Occipital lobe (tissue), 2 donors: ENCODE results near the gene SPSB4. TPM values are rescaled to one million over a fixed set of nuclear protein-coding genes. Genes with fewer than 3 reads are reported as not detected.

ENCODE experiments used
- DNase-seq: peaks from one replicate; lab custom pipeline; 2025; lab: John Stamatoyannopoulos, UW
- total RNA-seq: library from RNA; depleted of rRNA; stranded (reverse); fragments of >200 nt; gene quantifications from one replicate; pipeline ENCODE4 v1.2.3, GENCODE V29; 2014

SPSB4 gene
- total RNA-seq, 1 donor from 2014 or later = 8.3 TPM

DNA sequence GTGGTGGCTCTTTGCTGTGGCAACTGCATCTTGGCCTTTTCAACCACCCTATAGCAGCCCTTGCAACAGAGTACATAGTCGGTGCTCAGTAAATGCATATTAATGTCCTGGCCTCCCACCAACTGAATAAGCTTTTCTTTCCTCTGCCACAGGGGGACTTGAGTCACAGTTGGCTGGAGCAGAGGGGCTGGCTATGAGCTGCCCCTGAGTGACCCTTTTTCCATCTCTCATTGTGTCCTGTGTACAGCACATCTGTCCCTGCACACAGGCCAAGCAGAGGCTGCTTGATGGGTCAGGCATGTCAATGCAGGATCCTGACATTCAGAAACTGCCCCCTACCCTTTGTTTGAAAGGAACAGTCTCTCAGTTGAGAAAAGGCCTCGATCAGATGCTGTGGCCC, 22.4 kb downstream of the SPSB4 start:
- DNase-seq = no peak

DNA sequence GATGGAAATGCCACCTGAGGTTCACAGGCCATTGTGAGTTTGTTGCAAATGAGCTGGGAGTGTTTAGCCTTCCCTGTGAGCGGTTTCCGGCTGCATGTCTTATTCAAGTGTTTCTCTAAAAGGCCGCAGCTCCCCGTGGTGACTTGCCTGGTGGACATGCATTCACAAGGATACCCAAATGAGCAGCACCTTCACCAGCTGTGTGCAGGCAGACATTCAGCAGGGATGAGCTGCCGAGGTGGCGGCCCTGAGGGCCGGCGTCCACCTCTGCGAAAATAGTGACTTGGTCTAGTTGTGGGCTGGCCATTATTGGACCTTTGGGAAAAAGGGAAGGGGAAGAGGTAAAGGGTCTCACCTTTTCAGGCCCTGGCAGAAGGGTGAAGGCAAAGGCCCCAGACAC, 23.4 kb downstream of the SPSB4 start:
- no peak for DNase-seq

DNA sequence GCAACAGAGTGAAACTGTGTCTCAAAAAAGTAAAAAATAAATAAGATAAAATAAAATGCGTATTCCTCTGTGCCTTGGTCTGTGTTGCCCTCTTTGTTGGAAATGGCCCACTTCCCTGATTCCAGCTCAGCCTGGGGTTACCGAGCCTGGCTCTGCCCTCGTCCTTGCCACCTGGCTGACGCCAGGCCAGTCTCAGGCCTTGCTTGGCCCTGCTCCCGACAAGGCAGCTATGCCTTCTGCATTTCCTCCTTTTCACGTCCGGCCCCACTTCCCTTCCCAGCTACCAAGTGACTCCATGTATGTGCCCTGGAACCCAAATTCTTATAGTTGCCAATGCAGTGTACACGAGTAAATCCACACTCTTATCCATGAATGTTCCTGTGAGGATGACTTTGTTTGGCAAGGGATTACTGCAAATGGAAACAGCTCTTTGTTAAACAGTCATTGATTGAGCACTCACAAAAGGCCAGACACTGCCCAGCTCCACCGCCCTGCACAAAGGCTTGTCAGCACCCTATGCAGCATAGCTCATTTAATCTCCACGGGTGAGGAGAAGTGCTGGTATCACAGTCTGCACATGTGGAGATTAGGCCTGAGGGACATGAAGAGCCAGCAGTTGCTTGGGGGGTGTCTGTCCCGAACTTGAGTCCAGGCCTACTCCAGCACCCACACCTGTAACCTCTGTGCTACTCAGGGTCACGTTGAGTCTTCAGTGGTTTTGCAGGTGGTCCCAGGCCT, 25.1 kb downstream of the SPSB4 start:
- DNase-seq = no peak

DNA sequence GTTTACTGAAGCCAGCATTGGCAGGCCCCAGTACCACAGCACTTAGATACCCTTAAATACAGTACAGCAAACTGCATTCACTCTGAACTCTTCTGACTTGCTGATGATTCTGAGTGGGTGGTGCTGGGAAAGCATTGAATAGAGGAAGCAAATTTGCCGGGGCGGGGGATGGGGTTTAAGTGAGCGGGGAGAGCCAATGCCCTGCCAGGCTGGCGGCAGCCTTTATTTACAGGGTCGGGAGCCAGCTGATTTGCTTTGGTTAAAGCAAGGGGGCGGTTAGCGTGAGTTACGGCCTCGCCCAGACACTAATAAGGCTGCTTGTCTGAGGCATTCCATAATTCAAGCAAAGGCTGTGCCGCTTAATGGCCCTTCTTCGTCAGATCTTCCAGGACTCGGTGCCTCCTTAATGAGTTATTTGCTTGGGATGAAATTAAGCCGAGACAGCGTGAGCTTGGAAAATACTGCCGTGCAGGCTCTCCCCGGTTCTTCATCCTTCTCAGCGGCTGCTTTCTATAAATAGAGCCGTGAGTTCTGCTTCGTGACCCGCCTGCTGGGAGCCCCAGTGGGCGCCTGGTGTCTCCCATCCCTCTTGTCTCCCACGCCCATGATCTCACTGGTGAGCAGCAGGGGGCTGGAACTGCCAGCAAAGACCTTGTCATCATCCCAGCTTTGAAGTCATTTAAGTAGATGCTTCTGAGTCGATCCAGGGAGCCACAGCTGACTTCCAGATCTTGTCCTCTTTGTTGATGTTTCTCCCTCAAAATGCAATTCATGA, 25.8 kb downstream of the SPSB4 start:
- peak; percentile 80 for DNase-seq

DNA sequence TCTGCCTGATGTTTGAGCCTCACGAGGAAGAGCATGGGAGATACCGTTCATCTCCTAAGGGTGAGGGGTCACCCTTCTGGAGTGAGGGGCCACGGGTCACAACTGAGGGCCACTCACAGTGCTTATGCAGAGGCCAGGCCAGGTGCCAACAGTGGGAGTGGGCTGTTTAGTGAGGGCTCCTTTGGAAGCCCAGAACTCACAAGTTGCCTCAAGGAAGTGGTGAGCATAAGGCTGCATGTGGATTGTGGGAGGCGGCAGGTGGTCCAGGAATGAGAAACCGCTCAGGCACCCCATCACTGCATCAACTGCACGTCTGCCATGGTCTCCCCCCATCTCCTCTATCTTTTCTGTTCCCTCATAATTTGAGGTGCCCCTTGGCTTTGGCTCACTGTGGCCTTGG, 26.5 kb downstream of the SPSB4 start:
- no peak for DNase-seq

DNA sequence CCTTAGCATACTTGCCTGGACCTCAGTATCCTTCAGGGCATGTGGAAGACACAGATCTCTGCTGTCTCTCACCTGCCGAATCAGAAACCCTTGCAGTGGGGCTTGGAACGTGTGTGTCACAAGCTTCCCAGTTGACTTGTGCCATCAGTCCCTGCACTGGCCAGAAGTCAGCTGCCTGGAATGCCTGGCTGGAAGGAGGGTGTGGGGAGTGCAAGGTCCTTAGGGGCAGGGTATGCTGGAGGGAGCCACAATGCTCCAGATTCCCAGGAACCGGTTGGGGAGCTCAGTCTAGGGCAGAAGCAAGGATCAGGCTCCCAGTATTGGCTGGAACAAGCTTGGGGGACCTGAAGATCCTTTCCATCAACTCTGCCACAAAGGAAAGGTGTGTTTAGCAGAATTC, 27.1 kb downstream of the SPSB4 start:
- DNase-seq = no peak

DNA sequence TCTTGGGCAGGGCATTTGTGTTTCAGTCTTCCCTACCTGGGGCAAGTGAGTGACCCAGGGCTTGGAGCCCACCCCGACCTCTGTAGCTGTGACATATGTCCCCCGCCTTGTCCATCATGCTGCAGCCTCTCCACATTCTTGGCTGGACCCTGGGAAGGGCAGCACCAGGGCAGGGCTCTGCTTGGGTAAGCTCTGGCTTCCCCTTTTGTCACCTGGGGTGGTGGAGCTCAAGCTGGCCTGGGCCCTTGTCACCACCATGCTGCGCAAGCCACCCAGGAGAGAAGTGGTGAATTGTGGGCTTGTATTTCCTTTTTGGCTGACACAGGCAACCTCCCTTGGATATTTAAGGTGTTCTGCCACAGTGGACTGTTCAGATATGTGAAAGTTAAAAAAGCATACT, 29.3 kb downstream of the SPSB4 start:
- no peak for DNase-seq

DNA sequence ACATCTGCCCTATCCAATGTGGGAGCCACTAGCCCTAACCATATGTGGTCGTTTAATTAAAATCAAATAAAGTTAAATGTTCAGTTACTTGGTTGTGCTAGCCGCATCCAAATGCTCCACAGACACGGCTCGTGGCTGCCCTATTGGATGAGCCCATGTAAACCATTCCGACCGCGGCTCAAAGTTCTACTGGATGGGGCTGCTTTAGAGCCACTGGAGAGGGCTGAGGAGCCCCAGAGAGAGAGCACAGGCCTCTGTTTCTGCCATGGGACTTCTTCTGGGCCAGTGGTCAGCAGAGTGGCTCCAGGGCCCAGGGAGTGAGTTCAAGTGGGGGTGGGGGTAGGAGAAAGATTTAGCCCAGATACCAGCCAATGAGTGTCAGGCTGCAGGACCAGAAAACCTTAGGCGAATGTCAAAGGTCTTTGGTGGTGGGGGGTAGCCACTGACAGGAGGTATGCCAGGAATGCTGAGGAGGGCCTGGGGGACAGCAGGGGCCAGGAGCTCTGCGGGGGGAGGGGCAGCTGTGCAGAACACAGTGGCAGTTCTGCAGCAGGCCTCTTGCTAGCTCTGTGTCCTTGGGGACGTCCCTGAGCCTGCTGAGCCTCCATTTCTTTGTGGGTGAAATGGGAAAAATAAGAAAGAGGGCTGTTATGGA, 30.1 kb downstream of the SPSB4 start:
- no peak for DNase-seq

DNA sequence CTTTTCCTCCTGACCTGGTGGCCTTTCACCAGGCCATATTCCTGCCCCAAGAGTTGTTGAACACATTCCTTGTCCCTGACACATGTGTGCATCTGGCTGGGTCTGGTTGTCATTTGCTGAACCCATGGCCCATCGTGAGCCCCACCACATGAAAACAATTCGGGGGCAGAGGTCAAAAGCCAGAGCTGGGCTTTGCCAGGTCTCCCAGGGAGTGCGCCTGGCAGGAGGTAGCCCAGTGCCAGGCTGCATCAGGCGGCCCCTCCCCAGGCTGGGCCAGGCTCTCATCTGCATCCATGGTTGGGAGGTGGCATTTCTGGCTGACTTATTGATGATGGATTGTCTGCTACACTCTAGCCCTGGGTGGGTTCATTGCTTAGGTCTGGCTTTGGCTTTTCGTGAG, 30.9 kb downstream of the SPSB4 start:
- DNase-seq = no peak

DNA sequence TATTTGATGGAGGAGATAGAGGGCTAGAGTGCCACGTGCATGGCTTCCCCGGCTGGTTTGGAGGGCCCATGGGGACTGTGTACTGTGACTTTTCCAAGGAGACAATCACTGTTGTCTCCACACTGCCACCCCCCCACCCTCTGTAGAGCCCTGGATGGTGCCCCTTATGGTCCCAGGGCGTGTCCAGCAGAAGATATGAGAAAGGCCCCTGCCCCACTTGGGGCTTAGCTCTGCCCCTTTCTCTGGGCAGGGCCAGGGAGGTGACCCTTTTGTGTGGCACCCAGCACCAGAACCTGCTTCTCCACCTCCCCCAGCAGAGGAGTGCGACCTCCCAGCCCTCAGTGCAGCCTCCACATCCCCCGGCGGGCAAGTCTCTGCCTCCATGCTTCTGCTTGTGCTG, 32.1 kb downstream of the SPSB4 start:
- no peak for DNase-seq

DNA sequence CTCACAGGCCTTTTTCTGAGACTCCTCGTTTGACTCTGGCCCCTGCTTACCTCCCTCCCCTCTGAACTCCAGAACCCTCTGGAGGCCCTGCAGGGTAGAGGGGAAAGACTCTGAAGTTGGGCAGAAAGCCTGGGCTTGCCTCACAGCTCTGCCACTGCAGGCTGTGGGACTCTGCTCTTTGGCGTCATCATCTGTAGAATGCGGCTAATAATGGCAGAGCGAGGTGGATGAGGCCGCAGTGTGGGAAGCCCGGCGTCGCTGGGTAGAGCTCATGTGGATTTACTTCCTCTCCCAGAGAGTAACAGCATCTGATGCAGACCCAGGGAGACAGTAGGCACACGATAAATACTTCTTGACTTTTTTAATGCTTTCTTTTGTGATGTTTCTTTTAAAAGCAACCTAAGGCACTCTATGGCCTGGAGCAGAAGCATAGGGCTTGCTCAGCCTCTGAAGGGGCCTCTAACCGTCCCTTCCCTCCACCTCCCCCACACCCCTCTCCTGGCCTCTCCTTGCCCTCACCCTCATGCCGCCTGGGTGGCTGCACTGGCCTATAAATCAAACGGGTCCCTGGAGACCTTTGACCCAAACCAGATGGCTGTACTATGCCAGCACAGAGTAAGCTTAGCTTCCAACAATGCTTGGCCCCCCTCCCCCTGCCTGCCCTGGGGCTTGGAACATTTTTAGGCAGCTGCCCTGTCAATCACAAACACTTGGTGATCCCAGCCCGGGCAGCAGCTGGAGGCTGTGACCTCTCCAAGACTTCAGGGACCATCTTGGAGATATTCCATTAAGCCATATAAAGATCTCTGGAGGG, 32.9 kb downstream of the SPSB4 start:
- no peak for DNase-seq

DNA sequence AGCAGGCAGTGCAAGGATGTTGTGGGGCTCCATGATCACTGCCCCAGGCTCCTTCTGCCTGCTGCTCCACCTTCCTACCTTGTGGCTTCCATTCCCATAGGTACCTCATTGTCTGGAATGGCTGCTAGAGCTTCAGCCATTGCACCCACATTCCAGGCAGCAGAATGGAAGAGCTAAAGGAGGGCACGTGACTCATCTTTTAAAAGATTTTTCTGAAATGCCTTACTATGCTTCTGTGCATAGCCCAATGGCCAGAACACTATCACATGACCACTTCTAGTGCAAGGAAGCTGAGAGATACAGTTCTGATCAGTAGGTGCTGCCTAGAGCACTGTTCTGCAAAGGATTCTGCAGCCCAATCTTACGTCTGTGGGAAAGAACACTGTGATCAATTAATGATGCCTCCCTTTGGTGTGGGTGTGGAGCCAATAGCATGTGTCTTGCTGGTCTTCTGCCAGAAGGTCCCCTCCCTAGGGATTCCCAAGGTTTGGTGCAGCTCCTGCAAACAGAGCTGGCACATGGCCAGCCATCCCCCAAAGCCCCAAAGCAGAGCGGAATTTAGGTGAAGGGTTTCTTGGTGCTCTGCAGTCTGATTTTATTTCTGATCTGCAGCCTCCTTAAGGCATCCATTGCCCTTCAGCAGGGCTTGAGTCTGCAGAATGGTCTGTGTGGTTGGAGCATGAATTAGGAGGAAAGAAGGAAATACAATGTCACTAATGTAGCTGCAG, 34.4 kb downstream of the SPSB4 start:
- no peak for DNase-seq

DNA sequence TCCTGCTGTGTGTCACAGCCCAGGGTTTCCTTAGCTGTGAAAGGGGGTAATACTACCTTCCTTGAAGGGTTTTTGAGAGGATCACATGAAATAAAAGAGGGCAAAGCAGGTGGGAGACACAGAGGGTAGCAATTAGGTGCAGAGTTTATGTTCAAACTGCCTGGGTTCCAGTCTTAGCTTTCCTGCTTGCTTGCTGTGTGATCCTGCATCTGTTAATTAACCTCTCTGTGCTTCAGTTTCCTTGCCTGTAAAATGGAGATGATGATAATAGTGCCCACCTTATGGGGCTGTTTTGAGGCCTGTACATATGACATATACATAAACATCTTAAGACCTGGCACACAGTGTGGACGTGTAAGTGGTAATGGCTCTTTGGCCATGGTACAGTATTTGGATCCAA, 35.0 kb downstream of the SPSB4 start:
- no peak for DNase-seq

DNA sequence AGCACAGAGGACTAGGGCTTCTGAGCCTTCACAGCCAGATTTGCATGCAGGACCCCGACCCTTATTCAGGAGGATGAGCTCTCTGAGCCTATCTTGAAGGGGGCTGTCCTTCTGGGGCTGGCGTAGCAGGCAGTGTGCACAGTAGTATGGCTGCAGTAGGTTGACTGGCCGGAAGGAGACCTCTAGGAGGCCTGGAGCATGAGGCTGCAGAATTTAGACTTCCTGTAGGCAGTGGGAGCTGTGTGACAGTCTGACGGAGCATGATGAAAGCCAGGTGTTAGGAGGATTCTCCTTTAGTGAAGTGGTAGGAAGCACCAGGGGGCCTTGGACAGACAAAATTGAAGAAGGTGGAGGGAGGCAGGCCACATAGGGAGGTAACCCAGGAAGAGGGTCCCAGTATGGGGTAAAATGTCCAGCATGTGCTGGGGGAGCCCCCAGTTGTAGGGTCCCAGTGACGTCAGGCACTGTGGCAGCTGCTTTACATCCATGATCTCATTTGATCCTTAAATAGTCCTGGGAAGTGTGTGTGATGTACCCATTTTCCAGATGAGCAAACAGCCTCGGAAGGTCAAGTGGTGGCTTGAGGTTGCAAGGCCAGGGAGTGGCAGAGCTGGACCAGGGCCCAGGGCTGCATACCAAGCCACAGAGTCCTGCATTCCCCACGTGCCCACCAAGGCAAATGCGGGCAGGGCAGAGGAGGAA, 36.1 kb downstream of the SPSB4 start:
- DNase-seq = no peak

DNA sequence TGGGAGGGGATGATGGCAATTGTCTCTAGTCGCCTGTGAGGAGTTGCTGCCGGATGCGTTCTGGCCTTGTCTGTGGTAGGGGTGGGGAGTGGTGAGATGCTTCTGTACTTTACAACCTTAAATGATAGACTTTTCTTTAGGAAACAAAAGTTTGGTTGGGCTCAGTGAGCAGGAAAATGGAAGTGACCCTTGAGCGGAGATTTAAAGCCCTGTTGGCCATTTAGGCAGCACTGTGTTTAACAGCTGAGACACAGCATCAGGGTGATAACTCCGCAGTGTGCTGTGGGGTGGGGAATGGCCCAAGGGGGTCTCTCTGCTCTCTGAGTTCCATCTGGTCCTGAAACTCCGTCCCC, 36.6 kb downstream of the SPSB4 start:
- DNase-seq = no peak

DNA sequence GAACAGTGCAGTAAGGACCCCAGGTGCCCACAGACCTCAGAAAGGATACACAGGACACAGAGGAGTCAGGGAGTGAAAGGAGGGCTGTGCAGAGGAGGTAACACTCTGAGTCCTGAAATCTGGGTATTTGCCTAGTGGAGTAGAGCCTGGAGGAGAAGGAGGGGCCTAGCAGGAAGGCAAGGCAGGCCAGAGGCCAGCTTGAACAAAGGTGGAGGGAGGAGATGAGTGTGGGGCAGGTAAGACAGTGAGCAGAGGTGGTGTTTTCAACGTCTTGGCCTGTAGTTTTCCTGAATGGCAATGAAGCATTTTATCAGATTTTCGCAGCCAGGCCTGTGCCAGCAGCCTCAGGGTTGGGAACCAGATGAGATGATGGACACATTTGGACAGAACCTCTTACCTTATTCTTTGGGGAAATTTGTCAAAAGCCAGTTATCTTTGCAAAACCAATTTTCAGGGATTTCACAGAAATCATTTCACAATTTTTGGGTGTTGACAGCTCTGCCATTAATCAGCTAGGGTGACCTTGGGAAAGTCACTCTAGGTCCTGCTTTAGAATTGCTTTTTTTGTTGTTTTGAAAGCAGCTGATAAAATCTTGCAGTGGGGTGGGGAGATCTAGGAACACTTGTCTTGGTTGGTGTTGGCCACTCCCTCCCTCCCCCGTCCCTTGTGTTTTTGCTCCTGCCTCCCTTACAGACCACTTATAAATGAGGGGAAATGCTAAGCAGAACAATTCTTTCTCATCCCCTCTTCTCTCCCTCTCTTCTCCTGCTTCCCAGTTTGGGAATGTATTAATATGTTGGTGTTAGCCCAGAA, 38.4 kb downstream of the SPSB4 start:
- no peak for DNase-seq

DNA sequence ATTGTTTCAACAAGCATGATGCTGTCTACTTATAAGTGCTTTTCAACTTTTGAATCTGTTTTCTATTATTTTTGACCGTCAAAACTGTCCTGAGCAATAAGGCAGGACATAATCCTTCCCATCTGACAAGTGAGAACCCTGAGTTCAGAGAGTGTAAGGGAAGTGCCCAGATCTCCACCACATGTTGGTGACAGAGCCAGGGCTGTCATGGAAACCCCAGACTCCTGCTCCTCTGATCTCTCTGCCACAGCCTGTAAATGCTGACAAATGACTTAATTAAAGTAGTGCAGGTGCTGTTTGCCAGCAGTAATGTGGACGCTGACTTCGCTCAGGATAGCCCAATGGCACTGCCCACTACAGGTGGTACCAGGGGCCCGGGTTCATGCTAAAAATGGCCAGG, 40.3 kb downstream of the SPSB4 start:
- DNase-seq = no peak

DNA sequence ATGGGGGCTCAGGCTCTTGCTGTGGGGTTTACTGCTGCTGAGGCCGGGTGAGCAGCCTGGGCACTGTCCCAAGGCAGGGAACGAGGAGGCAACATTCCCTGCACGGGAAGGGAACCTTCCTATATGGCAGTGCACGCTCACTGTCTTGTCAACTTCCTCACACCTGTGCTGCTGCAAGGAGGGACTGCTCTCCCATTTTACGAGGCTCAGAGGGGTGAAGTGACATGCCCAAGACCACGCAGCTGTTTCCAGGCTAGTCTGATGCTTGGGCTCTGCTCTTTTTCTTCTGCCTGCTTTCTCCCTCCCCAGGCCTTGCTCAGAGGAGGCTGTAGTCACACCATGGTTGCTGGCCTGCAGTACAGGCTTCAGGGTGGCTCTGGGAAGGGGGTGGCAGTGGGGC, 41.5 kb downstream of the SPSB4 start:
- no peak for DNase-seq

DNA sequence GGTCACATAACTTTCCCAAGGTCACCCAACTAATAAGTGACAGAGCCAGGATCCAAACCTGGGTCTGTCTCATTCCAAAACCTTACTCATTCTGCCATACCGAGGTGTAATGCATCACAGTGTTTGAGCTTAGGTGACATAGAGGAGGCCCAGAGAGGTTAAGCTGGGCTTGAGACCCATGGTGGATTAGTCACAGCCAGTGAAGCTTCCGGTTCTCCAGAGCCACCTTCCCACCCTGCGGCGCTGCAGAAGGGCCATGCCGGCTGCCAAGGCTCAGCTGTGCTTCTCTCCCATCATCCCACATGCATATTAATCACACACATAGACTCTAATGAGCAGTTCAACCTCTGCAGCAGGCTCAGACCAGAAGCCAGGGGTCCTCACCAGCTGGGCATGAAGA, 42.2 kb downstream of the SPSB4 start:
- no peak for DNase-seq
